Measurements from ENCODE around the gene DEAF1.

- TF ChIP-seq ZNF140 (CRISPR knock-in tag; IDR thresholded peaks at IDR 0.05), result no peak
- TF ChIP-seq ZBTB49 (CRISPR knock-in tag; IDR thresholded peaks at IDR 0.05; ENCODE audit: borderline replicate concordance), result no peak
These were observed 85.6 kb downstream of the DEAF1 start for GRCh38 chr11:609341-609811.
